Uterus (tissue), 4 donors: ENCODE measurements around the gene TRIM44. TPM values are rescaled to one million over a fixed set of nuclear protein-coding genes. Genes with fewer than 3 reads are reported as not detected.
"Not testable (repeated sequence)": the region's sequence is repeated elsewhere in the genome, so short reads cannot be mapped to it uniquely, and the experiment has no call there.

Experiments used
- DNase-seq, 2 donors: peaks; one replicate each; pipeline ENCODE4 v3.0.0-alpha.2; 2019 to 2020
- H3K27ac ChIP-seq, 2 donors: fragments of 200-600 bp; sonication (generic); 1 replicate in 1 of 2; 2 replicates in 1 of 2; pipeline ENCODE4 v1.5.1; 2016 to 2018
- H3K27me3 ChIP-seq, 2 donors: fragments of 200-600 bp; sonication (generic); one replicate each; pipeline ENCODE4 v1.5.1; 2018 to 2019; ENCODE audit warnings: control low read depth in 1 of 2
- H3K36me3 ChIP-seq, 2 donors: fragments of 200-600 bp; sonication (generic); one replicate each; pipeline ENCODE4 v1.5.1; 2019; ENCODE audit warnings: control low read depth in 1 of 2
- H3K4me1 ChIP-seq, 2 donors: fragments of 200-600 bp; sonication (generic); one replicate each; pipeline ENCODE4 v1.5.1; 2018 to 2019; ENCODE audit warnings: control low read depth in 1 of 2
- H3K4me3 ChIP-seq, 2 donors: fragments of 200-600 bp; sonication (generic); 1 replicate in 1 of 2; 2 replicates in 1 of 2; pipeline ENCODE4 v1.5.1; 2018 to 2019; ENCODE audit warnings: mild to moderate bottlenecking in 1 of 2
- H3K9me3 ChIP-seq, 2 donors: fragments of 200-600 bp; sonication (generic); one replicate each; pipeline ENCODE4 v1.5.1; 2019; ENCODE audit warnings: control low read depth in 1 of 2
- POLR2A ChIP-seq, 2 donors: fragments of 450-650 bp; IDR thresholded peaks; one replicate each; pipeline ENCODE4 v1.6.1; 2016; ENCODE audit warnings: antibody characterized with exemption in 2 of 2, mild to moderate bottlenecking in 1 of 2, moderate library complexity in 1 of 2
- intact Hi-C: fragments of 100-400 bp; cut with DNase I; formaldehyde crosslinking; loops from one replicate; pipeline ENCODE4 v1.15.1; 2023; ENCODE audit warnings: low total_unique reads
- total RNA-seq, 4 donors: library from RNA; depleted of rRNA in 3 of 4; stranded (reverse); fragments of >200 nt in 3 of 4; gene quantifications; one replicate each; pipeline versions ENCODE4 v1.1.0 to v1.2.4, GENCODE V29; 2014 to 2023
- TF ChIP-seq, protein P1 (sequence below), 4 experiments: fragments of 200-600 bp in 2 of 4; fragments of 450-650 bp in 2 of 4; sonication (generic) in 2 of 4; IDR thresholded peaks; one replicate each; pipeline ENCODE4 v1.5.1; 2016 to 2019; ENCODE audit warnings: antibody characterized with exemption in 4 of 4, mild to moderate bottlenecking in 2 of 4, moderate library complexity in 1 of 4
- donor health status: DM: yes; HTN: yes; CAD: no.

The TRIM44 gene
- total RNA-seq, 4 donors from 2014 or later = 16.1 to 65.3 (median 40.4) TPM

DNA sequence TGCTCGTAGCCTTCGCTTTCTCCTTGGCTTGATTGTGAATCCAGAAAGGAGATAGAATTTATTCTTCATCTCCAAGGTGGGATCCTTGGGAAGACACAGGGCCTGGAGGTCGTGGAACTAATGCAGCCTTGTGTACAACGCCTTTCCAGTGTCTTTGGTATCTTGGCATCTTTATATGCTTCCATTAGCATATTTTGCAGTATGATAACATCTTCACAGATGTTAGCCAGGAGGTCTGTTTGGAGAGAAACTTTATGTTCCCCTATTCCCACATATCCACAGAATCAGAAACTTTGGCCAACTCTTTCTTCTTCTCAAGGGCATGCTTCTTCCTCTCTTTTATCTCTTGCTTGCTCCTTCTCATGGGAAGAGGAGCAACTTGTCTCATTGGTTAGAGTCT, 101.2 kb downstream of the TRIM44 start:
- Histone ChIP-seq H3K36me3 (no peaks in the 10 kb centered on the region), H3K27ac (no peak overlapping the region), H3K4me1 (no peaks in the 10 kb centered on the region), H3K9me3 (no peaks in the 10 kb centered on the region), H3K27me3 (no peaks in the 10 kb centered on the region), H3K4me3 (no peak overlapping the region)
- TF ChIP-seq, protein P1, sequence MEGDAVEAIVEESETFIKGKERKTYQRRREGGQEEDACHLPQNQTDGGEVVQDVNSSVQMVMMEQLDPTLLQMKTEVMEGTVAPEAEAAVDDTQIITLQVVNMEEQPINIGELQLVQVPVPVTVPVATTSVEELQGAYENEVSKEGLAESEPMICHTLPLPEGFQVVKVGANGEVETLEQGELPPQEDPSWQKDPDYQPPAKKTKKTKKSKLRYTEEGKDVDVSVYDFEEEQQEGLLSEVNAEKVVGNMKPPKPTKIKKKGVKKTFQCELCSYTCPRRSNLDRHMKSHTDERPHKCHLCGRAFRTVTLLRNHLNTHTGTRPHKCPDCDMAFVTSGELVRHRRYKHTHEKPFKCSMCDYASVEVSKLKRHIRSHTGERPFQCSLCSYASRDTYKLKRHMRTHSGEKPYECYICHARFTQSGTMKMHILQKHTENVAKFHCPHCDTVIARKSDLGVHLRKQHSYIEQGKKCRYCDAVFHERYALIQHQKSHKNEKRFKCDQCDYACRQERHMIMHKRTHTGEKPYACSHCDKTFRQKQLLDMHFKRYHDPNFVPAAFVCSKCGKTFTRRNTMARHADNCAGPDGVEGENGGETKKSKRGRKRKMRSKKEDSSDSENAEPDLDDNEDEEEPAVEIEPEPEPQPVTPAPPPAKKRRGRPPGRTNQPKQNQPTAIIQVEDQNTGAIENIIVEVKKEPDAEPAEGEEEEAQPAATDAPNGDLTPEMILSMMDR (IDR thresholded peaks at IDR 0.05) = no peak
- no peak for TF ChIP-seq POLR2A (IDR thresholded peaks at IDR 0.05)
- intact Hi-C loops = no loop called here
- no peak for DNase-seq

DNA sequence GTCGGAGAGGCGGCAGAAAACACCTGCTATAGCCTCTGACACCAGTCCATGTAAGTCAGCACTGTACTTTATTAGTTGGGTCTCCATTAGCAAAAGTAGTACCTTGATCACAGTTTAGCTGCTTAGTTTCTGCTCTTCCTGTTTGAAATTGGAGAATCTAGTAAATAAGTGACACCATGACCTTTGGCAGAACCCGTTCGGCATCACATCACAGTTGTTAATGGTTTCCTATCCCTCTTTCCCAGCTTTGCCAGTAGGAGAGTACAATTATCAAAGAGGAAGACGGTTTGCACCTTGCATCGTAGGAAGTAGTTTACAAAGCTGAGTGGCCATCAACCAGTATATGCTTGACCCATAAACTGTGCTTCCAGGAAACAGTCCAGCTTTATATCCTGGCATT, 101.8 kb downstream of the TRIM44 start:
- no peak for TF ChIP-seq POLR2A (IDR thresholded peaks at IDR 0.05)
- TF ChIP-seq, protein P1 (IDR thresholded peaks at IDR 0.05) = no peak
- H3K4me1 ChIP-seq = no peaks in the 10 kb centered on the region
- no peak for DNase-seq
- H3K36me3 ChIP-seq = no peaks in the 10 kb centered on the region
- no peaks in the 10 kb centered on the region for H3K27me3 ChIP-seq
- intact Hi-C loops = no loop called here
- no peak overlapping the region for H3K4me3 ChIP-seq
- no peaks in the 10 kb centered on the region for H3K9me3 ChIP-seq
- no peak overlapping the region for H3K27ac ChIP-seq

DNA sequence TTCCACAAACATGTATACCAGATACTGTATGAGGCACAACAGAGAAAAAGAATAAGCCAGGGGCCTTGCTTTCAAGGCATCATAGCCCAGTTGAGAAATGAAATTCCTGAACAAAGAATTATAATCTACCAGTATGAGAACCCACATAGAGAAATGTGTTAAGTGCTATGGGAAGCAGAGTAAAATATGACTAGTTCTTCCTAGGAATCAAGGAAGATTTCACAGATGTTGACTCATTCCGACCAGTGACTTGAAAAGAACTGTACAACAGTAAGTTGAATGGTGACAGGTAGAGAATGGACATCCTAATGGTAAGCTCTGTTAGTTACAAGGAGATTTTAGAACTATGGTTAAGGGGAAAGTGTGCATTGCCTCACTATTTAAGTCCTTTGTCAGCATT, 102.6 kb downstream of the TRIM44 start:
- Histone ChIP-seq H3K4me1 (no peaks in the 10 kb centered on the region), H3K4me3 (no peak overlapping the region), H3K27ac (no peak overlapping the region), H3K9me3 (no peaks in the 10 kb centered on the region), H3K36me3 (no peaks in the 10 kb centered on the region), H3K27me3 (no peaks in the 10 kb centered on the region)
- DNase-seq = no peak
- intact Hi-C loops = no loop called here
- TF ChIP-seq, protein P1 (IDR thresholded peaks at IDR 0.05) = no peak
- no peak for TF ChIP-seq POLR2A (IDR thresholded peaks at IDR 0.05)

DNA sequence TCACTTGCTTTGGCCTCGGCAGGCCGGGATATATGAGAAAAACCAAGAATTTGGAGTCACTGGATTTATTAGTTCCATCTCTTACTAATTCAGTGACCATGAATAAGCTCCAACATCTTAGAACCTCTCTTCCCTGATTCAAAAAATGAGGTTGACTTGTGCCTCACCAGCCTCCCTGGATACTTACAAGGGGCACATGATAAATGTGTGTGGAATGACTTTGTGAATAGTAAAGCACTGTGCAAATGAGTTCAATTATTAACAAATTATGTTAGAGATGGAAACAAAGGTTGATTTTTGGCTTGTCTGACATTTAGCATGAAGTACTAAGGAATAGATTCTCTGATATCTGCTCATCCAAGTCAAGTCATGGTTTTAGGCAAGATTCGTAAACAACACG, 104.1 kb downstream of the TRIM44 start:
- no peaks in the 10 kb centered on the region for H3K4me1 ChIP-seq
- H3K9me3 ChIP-seq = no peaks in the 10 kb centered on the region
- no peak overlapping the region for H3K4me3 ChIP-seq
- DNase-seq = no peak
- intact Hi-C loops = no loop called here
- no peak overlapping the region for H3K27ac ChIP-seq
- no peak for TF ChIP-seq POLR2A (IDR thresholded peaks at IDR 0.05)
- TF ChIP-seq, protein P1 (IDR thresholded peaks at IDR 0.05) = no peak
- no peaks in the 10 kb centered on the region for H3K36me3 ChIP-seq
- no peaks in the 10 kb centered on the region for H3K27me3 ChIP-seq

DNA sequence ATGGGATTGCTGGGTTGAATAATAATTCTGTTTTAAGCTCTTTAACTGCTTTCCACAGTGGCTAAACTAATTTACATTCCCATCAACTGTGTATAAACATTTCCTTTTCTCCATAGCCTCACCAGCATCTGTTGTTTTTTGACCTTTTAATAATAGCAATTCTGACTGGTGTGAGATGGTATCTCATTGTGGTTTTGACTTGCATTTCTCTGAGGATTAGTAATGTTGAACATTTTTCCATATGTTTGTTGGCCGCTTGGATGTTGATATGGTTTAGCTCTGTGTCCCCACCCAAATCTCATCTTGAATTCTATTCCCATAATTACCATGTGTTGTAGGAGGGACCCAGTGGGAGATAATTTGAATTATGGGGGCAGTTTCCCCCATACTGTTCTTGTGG, 107.8 kb downstream of the TRIM44 start:
- H3K27ac ChIP-seq, DNase-seq, H3K27me3 ChIP-seq, intact Hi-C loops, H3K4me3 ChIP-seq, H3K36me3 ChIP-seq, H3K9me3 ChIP-seq, H3K4me1 ChIP-seq: not testable (repeated sequence)

DNA sequence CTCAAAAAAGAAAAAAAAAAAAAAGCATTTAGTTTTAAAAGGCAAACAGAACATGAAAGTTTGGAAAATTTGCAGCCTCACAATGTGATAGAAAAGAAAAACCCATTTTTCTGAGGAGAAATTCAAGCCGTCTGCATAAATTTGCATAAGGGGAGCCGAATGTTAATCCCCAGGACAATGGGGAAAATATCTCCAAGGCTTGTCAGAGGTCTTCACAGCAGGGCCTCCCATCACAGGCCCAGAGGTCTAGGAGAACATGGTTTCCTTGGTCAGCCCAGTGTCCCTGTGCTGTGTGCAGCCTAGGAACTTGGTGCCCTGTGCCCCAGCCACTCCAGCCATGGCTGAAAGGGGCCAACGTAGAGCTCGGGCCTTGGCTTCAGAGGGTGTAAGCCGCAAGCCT, 109.1 kb downstream of the TRIM44 start:
- Histone ChIP-seq H3K27ac (no peak overlapping the region), H3K9me3 (no peaks in the 10 kb centered on the region), H3K4me3 (no peak overlapping the region), H3K27me3 (no peaks in the 10 kb centered on the region), H3K4me1 (no peaks in the 10 kb centered on the region), H3K36me3 (no peaks in the 10 kb centered on the region)
- TF ChIP-seq POLR2A (IDR thresholded peaks at IDR 0.05) = no peak
- TF ChIP-seq, protein P1 (IDR thresholded peaks at IDR 0.05) = no peak
- intact Hi-C loops = no loop called here
- DNase-seq = no peak

DNA sequence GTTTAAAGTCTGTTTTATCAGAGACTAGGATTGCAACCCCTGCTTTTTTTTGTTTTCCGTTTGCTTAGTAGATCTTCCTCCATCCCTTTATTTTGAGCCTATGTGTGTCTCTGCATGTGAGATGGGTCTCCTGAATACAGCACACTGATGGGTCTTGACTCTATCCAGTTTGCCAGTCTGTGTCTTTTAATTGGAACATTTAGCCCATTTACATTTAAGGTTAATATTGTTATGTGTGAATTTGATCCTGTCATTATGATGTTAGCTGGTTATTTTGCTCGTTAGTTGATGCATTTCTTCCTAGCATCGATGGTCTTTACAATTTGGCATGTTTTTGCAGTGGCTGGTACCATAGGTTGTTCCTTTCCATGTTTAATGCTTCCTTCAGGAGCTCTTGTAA, 114.7 kb downstream of the TRIM44 start:
- intact Hi-C loops, H3K9me3 ChIP-seq, H3K27ac ChIP-seq, H3K4me3 ChIP-seq, H3K27me3 ChIP-seq, H3K4me1 ChIP-seq, DNase-seq, H3K36me3 ChIP-seq: not testable (repeated sequence)

DNA sequence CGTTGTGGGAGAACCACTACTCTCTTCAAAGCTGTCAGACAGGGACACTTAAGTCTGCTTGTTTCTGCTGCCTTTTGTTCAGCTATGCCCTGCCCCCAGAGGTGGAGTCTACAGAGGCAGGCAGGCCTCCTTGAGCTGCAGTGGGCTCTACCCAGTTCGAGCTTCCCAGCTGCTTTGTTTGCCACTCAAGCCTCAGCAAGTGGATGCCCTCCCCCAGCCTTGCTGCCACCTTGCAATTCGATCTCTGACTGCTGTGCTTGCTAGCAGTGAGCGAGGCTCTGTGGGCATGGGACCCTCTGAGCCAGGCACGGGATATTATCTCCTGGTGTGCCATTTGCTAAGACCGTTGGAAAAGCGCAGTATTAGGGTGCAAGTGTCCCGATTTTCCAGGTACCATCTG, 116.4 kb downstream of the TRIM44 start:
- H3K9me3 ChIP-seq, H3K4me1 ChIP-seq, DNase-seq, H3K36me3 ChIP-seq, H3K27ac ChIP-seq, H3K27me3 ChIP-seq, intact Hi-C loops, H3K4me3 ChIP-seq: not testable (repeated sequence)
